HG03095 (cell line): ENCODE data around the gene EEF1A1.
A peak's percentile ranks its signal among the peaks of the same experiment; 100 is the strongest.
"Not testable (repeated sequence)": the region's sequence is repeated elsewhere in the genome, so short reads cannot be mapped to it uniquely, and the experiment has no call there.

Experiments
- ATAC-seq: cut with Tn5 transposase; IDR thresholded peaks from one replicate; pipeline ENCODE4 v1.9.1; 2021; ENCODE audit warnings: moderate library complexity; ENCODE audit not compliant: unreplicated experiment

The EEF1A1 gene

DNA sequence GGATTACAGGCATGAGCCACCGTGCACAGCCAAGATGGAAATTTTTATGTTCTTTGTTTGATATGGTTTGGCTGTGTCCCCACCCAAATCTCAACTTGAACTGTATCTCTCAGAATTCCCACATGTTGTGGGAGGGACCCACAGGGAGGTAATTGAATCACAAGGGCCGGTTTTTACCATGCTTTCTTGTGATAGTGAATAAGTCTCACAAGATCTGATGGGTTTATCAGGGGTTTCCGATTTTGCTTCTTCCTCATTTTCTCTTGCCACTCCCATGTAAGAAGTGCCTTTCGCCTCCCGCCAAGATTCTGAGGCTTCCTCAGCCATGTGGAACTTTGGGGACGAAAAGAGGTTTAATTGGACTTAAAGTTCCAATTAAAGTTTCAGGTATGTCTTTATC lies 14.6 kb downstream of the EEF1A1 start:
- ATAC-seq: no peak

DNA sequence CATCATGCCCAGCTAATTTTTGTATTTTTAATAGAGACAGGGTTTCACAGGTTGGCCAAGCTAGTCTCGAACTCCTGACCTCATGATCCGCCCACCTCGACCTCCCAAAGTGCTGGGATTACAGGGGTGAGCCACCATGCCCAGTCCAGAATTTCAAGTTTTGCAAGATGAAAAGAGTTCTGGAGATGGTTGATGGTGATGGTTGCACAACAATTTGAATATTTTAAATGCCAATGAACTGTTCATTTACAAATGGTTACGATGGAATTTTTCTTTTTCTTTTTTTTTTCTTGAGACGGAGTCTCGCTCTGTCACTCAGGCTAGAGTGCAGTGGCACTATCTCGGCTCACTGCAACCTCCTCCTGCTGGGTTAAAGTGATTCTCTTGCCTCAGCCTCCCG lies 15.1 kb downstream of the EEF1A1 start:
- not testable (repeated sequence) for ATAC-seq

DNA sequence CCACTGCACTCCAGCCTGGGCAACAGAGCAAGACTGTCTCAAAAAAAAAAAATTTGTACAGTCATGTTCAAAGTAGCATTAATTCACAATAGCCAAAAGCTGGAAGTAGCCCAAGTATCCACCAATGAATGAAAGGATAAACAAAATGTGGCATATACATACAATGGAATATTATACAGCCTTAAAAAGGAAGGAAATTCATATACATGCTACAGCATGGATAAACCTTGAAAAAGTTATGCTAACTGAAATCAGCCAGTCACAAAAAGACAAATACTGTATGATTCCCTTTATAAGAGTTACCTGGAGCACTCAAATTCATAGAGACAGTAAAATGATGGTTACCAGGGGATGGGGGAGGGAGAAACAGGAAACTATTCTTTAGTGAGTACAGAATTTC lies 15.7 kb downstream of the EEF1A1 start:
- ATAC-seq: no peak

DNA sequence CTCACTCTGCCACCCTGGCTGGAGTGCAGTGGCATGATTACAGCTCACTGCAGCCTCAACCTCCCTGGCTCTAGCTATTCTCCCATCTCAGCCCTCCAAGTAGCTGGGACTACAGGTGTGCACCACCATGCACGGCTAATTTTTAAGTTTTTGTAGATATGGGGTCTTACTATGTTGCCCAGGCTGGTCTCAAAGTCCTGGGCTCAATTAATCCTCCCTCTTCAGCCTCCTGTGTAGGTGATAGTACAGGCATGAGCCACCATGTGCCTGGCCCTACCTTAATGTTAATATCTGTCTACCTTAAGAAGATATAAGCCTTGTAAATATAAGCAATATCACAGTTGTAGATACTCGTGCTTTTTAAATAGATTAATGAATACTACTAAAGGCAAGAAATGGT lies 16.7 kb downstream of the EEF1A1 start:
- no peak for ATAC-seq

DNA sequence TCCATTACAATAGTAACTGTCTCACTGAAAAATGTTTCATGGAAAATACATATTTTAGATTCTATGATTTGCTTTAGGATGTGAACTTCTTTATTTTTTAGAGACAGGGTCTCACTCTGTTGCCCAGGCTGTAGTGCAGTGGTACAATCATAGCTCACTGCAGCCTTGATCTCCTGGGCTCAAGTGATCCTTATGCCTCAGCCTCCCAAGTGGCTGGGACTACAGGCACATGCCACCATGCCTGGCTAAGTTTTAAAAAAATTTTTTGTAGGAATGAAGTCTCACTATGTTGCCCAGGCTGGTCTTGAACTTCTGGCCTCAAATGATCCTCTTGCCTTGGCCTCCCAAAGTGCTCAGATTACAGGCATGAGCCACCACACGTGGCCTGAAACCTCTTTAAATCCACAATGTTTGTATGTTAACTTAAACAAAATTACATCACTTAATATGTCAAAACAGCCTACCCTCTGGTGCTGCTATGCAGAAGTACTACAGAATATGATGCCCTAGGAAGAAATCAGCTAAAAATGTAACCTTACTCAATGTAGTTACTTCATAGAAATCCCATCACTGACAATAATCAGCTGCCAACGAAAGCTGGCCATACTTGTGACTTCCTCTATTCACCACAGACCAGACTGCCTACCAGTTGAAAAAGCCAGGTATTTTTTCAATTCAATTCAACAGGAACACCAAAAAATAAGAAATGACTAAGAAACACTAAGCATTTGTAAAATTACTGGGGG lies 17.6 kb downstream of the EEF1A1 start:
- ATAC-seq: no peak

DNA sequence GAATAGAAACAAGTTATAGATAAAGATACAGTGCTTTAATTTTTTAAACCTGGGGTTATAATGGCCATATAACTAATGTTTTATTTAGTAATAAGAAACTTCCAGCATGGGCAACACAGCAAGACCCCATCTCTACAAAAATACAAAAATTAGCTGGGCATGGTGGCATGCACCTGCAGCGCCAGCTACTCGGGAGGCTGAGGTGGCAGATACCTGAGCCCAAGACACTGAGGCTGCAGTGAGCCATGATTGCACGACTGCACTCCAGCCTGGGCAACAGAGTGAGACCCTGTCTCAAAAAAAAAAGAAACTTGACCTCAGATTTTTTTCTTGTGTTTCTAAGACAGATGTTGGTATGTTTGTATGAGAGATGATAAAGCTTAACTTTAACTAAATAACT lies 22.9 kb downstream of the EEF1A1 start:
- ATAC-seq: no peak

DNA sequence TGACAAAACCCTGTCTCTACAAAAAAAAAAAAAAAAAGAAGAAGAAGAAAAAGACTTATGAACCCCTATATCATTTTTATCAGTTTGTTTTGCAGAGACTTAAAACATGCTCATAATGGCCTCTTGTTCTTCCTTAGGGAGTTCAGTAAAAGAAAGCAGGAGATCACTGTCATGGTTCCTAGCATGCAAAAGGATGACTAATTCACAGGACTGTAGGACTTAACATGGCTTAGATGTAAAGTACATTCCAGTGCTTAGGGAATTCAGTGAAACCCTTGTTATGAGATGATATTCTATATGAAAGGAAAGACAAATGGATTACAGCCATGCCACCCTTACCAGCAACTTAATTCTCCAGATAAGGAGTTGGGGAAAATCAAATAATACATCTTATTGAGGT lies 29.5 kb downstream of the EEF1A1 start:
- ATAC-seq: no peak

DNA sequence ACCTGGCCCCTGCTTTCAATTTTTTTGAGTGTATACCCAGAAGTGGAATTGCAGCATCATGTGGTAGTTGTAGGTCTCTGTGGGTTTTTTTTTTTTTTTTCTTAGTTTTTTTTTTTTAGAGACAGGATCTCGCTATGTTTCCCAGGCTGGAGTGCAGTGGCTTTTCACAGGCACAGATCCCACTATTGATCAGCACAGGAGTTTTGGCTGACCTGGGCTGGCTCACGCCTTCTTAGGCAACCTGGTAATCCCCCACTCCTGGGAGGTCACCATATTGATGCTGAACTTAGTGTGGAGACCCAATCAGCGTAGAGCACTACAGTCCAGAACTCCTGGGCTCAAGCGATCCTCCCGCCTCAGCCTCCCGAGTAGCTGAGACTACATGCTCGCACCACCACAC lies 33.4 kb downstream of the EEF1A1 start:
- ATAC-seq: no peak

DNA sequence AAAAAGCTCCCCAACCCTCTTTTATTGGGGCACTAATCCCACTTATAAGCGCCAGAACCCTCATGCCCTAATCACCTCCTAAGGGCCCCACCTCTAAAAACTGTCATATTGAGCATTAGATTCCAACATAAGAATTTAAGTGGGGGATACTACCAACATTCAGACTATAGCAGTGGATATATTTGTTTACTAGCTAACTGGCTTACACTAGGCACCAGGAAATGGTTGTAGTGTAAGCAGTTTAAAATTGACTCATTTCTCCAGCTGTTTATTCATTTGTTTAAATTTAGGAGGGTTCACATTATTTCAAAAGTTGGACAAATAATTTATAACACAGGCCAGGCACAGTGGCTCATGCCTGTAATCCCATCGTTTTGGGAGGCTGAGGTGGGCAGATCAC lies 36.4 kb downstream of the EEF1A1 start:
- no peak for ATAC-seq

DNA sequence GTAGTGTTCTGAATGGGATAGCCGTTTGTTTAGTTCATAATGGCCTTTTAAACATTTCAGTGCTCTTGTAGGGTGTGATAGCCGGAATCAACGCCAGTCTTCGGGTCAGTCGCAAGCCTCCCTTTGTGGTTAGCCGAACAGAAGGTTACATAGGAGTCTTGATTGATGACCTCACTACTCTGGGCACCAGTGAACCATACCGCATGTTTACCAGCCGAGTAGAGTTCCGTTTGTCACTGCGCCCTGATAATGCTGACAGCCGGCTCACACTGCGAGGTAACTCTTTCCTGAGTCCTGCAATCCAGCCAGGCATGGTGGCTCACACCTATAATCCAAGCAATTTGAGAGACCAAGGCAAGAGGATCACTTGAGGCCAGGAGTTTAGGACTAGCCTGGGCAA lies 38.9 kb downstream of the EEF1A1 start:
- no peak for ATAC-seq

DNA sequence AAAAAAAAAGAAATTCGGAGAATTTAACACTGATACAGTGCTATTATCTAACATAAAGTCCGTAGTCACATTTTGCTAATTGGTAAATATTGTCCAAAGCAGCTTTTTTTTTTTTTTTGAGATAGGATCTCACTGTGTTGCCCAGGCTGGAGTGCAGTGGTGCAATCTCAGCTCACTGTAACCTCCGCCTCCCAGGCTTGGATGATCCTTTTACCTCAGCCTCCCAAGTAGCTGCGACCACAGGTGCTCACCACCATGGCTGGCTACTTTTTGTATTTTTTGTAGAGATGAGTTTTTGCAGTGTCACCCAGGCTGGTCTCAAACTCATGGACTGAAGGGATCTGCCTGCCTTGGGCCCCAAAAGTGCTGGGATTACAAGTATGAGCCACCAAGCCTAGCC lies 43.4 kb downstream of the EEF1A1 start:
- no peak for ATAC-seq

DNA sequence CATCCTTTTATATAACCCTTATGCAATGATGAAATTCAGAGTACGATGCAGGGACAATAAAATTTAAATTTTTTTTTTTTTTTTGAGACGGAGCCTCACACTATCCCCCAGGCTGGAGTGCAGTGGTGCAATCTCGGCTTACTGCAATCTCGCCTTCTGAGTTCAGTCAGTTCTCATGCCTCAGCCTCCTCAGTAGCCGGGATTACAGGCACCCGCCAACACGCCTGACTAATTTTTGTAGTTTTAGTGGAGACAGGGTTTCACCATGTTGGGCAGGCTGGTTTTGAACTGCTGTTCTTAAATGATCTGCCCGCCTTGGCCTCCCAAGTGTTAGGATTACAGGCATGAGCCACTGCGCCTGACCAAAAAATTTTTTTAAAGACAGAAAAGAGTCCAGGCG lies 44.1 kb downstream of the EEF1A1 start:
- no peak for ATAC-seq

DNA sequence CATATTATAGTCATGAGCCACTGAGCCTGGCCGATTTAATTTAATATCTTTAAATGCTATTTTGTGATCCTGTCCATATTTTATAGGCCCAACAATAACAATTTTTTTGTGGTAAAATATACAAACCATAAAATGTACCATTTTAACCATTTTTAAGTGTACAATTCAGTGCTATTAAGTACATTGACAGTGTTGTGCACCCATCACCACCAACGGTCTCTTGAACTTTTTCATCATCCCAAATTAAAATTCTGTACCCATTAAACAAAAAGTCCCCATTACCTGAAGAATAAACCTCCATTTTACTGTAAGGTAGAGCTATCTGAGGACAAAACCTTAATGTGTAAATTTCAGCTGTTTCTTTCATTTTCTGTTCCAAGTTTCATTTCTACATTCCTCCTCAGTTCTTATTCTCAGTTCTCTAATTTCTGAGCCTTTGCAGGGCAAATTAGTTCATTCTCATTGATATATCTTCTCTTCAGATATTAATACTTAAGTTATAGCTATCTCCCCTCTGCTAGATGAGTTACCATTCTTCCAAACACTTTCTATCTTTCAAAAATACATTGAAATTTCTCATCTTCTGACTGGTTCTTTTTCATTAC lies 49.0 kb downstream of the EEF1A1 start:
- ATAC-seq: peak; percentile 96
